K562 (cell line): ENCODE data around the gene ESRRB. TPM values are rescaled to one million over a fixed set of nuclear protein-coding genes. Genes with fewer than 3 reads are reported as not detected.

Experiments used
- ATAC-seq: fragments of 200-7000 bp; cut with Tn5 transposase; 3 replicates; pipeline ENCODE4 v1.9.1; 2020; ENCODE audit warnings: moderate library complexity
- BruUV-seq: library from RNA; stranded (reverse); fragments of 400-500 nt; replicated peaks from 2 replicates; lab custom pipeline; 2021; lab: Mats Ljungman, UMichigan
- CTCF ChIA-PET: fragments of 300-600 bp; formaldehyde crosslinking; extraction: SDS; loops from one replicate; lab custom pipeline; 2021; ENCODE audit warnings: low intra/inter-chr PET ratio; lab: Yijun Ruan, JAX
- POLR2A ChIA-PET: fragments of 300-600, 350-650 bp; sonication (Branson Sonifier 250); formaldehyde crosslinking; extraction: SDS; loops from one replicate; lab custom pipeline; 2021; ENCODE audit warnings: antibody characterized with exemption, inconsistent platforms; lab: Yijun Ruan, JAX
- DNase-seq, 4 experiments: peaks; one replicate each; pipeline versions ENCODE4 v3.0.0 to v3.0.0-alpha.2; 2011 to 2018; ENCODE audit warnings: low spot score in 3 of 4, mixed read lengths in 3 of 4; ENCODE audit errors: extremely low read depth in 1 of 4
- FAIRE-seq: peaks from 2 replicates; lab custom pipeline; 2011; peaks lifted over from hg19 to GRCh38; lab: Jason Lieb, UNC
- H2AFZ ChIP-seq: 2 replicates; pipeline ENCODE4 v1.6.0; 2011; ENCODE audit warnings: low read depth, low read length, control low read depth, inconsistent platforms
- H3K27ac ChIP-seq: fragments of 200-600 bp; 3 replicates; pipeline ENCODE4 v1.8.0; 2011; ENCODE audit warnings: low read depth, mild to moderate bottlenecking, control low read depth, inconsistent platforms, low read length, moderate library complexity, mixed read lengths; ENCODE audit errors: extremely low read depth
- H3K27me3 ChIP-seq, 2 experiments: fragments of 300-600 bp in 1 of 2; 2 replicates in 1 of 2; 3 replicates in 1 of 2; pipeline versions ENCODE4 v1.6.0 to v1.8.0; 2011; ENCODE audit warnings: inconsistent platforms in 2 of 2, low read length in 2 of 2, mild to moderate bottlenecking in 1 of 2, mixed read lengths in 1 of 2, moderate library complexity in 1 of 2; ENCODE audit not compliant: control insufficient read depth in 2 of 2, insufficient read depth in 2 of 2
- H3K36me3 ChIP-seq: fragments of 300-600 bp; 3 replicates; pipeline ENCODE4 v1.8.0; 2011; ENCODE audit warnings: mild to moderate bottlenecking, low read length, inconsistent platforms; ENCODE audit not compliant: control insufficient read depth, insufficient read depth
- H3K4me1 ChIP-seq, 2 experiments: fragments of 200-600 bp in 1 of 2; replicated peaks in 1 of 2; 2 replicates in 1 of 2; 3 replicates in 1 of 2; pipeline versions ENCODE4 v1.5.1 to v1.8.0; 2011; ENCODE audit warnings: inconsistent platforms in 2 of 2, low read length in 2 of 2, mild to moderate bottlenecking in 1 of 2, mixed read lengths in 1 of 2, moderate library complexity in 1 of 2; ENCODE audit not compliant: control insufficient read depth in 2 of 2, insufficient read depth in 2 of 2
- H3K4me2 ChIP-seq: 2 replicates; pipeline ENCODE4 v1.6.1; 2011; ENCODE audit warnings: low read length, control low read depth, inconsistent platforms, mixed read lengths; ENCODE audit not compliant: insufficient read depth
- H3K4me3 ChIP-seq: fragments of 200-600 bp; sonication (generic), shearing (Covaris generic); 2 replicates; pipeline ENCODE4 v1.5.1; 2016; ENCODE audit warnings: control low read depth, inconsistent platforms
- H3K79me2 ChIP-seq: fragments of 200-600 bp; 3 replicates; pipeline ENCODE4 v1.8.0; 2011; ENCODE audit warnings: low read length, inconsistent platforms; ENCODE audit not compliant: control insufficient read depth, insufficient read depth
- H3K9ac ChIP-seq, 2 experiments: 2 replicates each; pipeline versions ENCODE4 v1.6.0 to v1.6.1; 2011; ENCODE audit warnings: low read depth in 2 of 2, low read length in 2 of 2, control low read depth in 1 of 2, inconsistent platforms in 1 of 2, mild to moderate bottlenecking in 1 of 2, mixed read lengths in 1 of 2; ENCODE audit not compliant: insufficient read depth in 1 of 2
- H3K9me1 ChIP-seq: one replicate; pipeline ENCODE4 v1.6.0; 2011; ENCODE audit warnings: inconsistent platforms, mild to moderate bottlenecking, low read length, moderate library complexity; ENCODE audit not compliant: control insufficient read depth, insufficient read depth
- H3K9me3 ChIP-seq: replicated peaks from 2 replicates; pipeline ENCODE4 v1.5.1; 2011; ENCODE audit warnings: low read depth, low read length, inconsistent platforms; ENCODE audit not compliant: control insufficient read depth, insufficient read depth
- H4K20me1 ChIP-seq: replicated peaks from 2 replicates; pipeline ENCODE4 v1.6.1; 2011; ENCODE audit warnings: low read length, inconsistent platforms, mixed read lengths; ENCODE audit not compliant: control insufficient read depth, insufficient read depth
- DPF2 ChIP-seq: fragments of 450-650 bp; IDR thresholded peaks from 2 replicates; pipeline ENCODE4 v1.6.1; 2016
- HDGF ChIP-seq: fragments of 450-650 bp; IDR thresholded peaks from 2 replicates; pipeline ENCODE4 v1.6.1; 2016
- HLTF ChIP-seq: fragments of 450-650 bp; IDR thresholded peaks from 2 replicates; pipeline ENCODE4 v1.6.1; 2016
- HOXB6 ChIP-seq: fragments of 250-450 bp; sonication (Bioruptor Pico); IDR thresholded peaks from 2 replicates; pipeline ENCODE4 v1.5.1; 2022; ENCODE audit warnings: mild to moderate bottlenecking, borderline replicate concordance
- IRF2 ChIP-seq: sonication (generic); formaldehyde crosslinking; IDR thresholded peaks from 2 replicates; pipeline ENCODE4 v1.8.1; 2022; ENCODE audit warnings: mild to moderate bottlenecking, missing genetic modification reagents
- KDM1A ChIP-seq, 2 experiments: fragments of 450-650 bp; IDR thresholded peaks; 2 replicates each; pipeline ENCODE4 v1.6.1; 2016; ENCODE audit warnings: mild to moderate bottlenecking in 2 of 2
- MAFF ChIP-seq: IDR thresholded peaks from 2 replicates; pipeline ENCODE4 v1.6.1; 2012; ENCODE audit warnings: low read length, improper control_type of control experiment
- MBD2 ChIP-seq: sonication (generic); IDR thresholded peaks from 2 replicates; pipeline ENCODE4 v1.6.1; 2016; ENCODE audit warnings: low read depth, borderline replicate concordance
- NFE2 ChIP-seq: IDR thresholded peaks from 2 replicates; pipeline ENCODE4 v1.6.1; 2014; ENCODE audit warnings: antibody characterized with exemption, low read depth
- PHF21A ChIP-seq: fragments of 450-650 bp; IDR thresholded peaks from 2 replicates; pipeline ENCODE4 v1.6.1; 2017; ENCODE audit warnings: low read depth, borderline replicate concordance
- PHTF2 ChIP-seq: fragments of 250-450 bp; sonication (Bioruptor Pico); IDR thresholded peaks from 2 replicates; pipeline ENCODE4 v1.5.0; 2021; ENCODE audit warnings: mild to moderate bottlenecking
- POLR3A ChIP-seq: IDR thresholded peaks from 2 replicates; pipeline ENCODE4 v1.6.1; 2011; ENCODE audit warnings: borderline replicate concordance, mild to moderate bottlenecking, moderate library complexity; ENCODE audit not compliant: insufficient read length, insufficient read depth; ENCODE audit errors: extremely low read depth
- PTTG1 ChIP-seq: fragments of 450-650 bp; IDR thresholded peaks from 2 replicates; pipeline ENCODE4 v1.6.1; 2016; ENCODE audit warnings: low read depth, mild to moderate bottlenecking, missing genetic modification characterization, missing compliant biosample characterization
- SMAD3 ChIP-seq: fragments of 450-650 bp; formaldehyde crosslinking; conservative IDR thresholded peaks from 2 replicates; pipeline ENCODE4 v1.4.0; 2020; ENCODE audit warnings: mild to moderate bottlenecking
- SNRNP70 ChIP-seq: fragments of 200-400 bp; formaldehyde crosslinking; optimal IDR thresholded peaks from 2 replicates; pipeline ENCODE3; 2017; ENCODE audit warnings: low read depth, low read length
- ZNF717 ChIP-seq: fragments of 250-450 bp; sonication (Bioruptor Pico); IDR thresholded peaks from 2 replicates; pipeline ENCODE4 v1.5.0; 2021
- WGBS: fragments of 100-300 bp; shearing (Covaris generic); methylation state at CpG from one replicate; pipeline ENCODE4 v1.1.6; 2016; ENCODE audit warnings: low coverage, mixed read lengths; ENCODE audit not compliant: insufficient coverage; ENCODE audit errors: missing lambda C conversion rate; 5-methylcytosine and 5-hydroxymethylcytosine counted together
- in situ Hi-C: fragments of 300-500 bp; cut with MboI; formaldehyde crosslinking; loops from 4 replicates; pipeline ENCODE4 v1.15.0; 2018; ENCODE audit warnings: inconsistent platforms, mixed read lengths
- intact Hi-C: fragments of 100-400 bp; cut with micrococcal nuclease; formaldehyde crosslinking; loops from 2 replicates; pipeline ENCODE4 v1.14.2; 2022
- polyA plus RNA-seq, 8 experiments: library from polyadenylated mRNA; depleted of rRNA in 4 of 8; stranded (reverse) in 5 of 8; unstranded in 3 of 8; fragments of >200 nt; fragmentation: Nextera tagmentation in 2 of 8; fragmentation: Illumina TruSeq in 1 of 8; extraction: Ambion mirVana in 2 of 8; extraction: Trizol in 1 of 8; gene quantifications; 2 replicates each; pipeline versions ENCODE4 v1.2.1 to v1.2.3, GENCODE V29; 2011 to 2014; ENCODE audit warnings: inconsistent platforms in 1 of 8, missing spikeins in 1 of 8
- total RNA-seq, 7 experiments: library from RNA; depleted of rRNA in 6 of 7; stranded (reverse); fragments of >200 nt in 6 of 7; fragmentation: Illumina TruSeq in 2 of 7; extraction: Trizol in 2 of 7; gene quantifications; 2 replicates each; pipeline versions ENCODE4 v1.2.1 to v1.2.3, GENCODE V29; 2011 to 2021; ENCODE audit warnings: low replicate concordance in 1 of 7
- TF ChIP-seq, protein P1 (sequence below): fragments of 450-650 bp; IDR thresholded peaks from 2 replicates; pipeline ENCODE4 v1.6.1; 2014; ENCODE audit warnings: low read depth, mild to moderate bottlenecking, moderate library complexity, borderline replicate concordance
- TF ChIP-seq, protein P2 (sequence below): fragments of 450-650 bp; formaldehyde crosslinking; IDR thresholded peaks from 2 replicates; pipeline ENCODE4 v1.4.0; 2022; ENCODE audit warnings: mild to moderate bottlenecking, moderate library complexity
- TF ChIP-seq, protein P3 (sequence below): fragments of 450-650 bp; formaldehyde crosslinking; IDR thresholded peaks from 2 replicates; pipeline ENCODE4 v1.4.0; 2020; ENCODE audit warnings: mild to moderate bottlenecking, moderate library complexity

Gene ESRRB
- total and polyA plus RNA-seq, 9 of the 15 experiments (the other 6 are each of a cell fraction or from before 2014, with no cell fraction given): 3.2 to 24.7 (median 14.5) TPM

- no peak for TF ChIP-seq PTTG1 (tag)
- no peak for TF ChIP-seq PHTF2
- TF ChIP-seq HOXB6: no peak
- TF ChIP-seq, protein P1, sequence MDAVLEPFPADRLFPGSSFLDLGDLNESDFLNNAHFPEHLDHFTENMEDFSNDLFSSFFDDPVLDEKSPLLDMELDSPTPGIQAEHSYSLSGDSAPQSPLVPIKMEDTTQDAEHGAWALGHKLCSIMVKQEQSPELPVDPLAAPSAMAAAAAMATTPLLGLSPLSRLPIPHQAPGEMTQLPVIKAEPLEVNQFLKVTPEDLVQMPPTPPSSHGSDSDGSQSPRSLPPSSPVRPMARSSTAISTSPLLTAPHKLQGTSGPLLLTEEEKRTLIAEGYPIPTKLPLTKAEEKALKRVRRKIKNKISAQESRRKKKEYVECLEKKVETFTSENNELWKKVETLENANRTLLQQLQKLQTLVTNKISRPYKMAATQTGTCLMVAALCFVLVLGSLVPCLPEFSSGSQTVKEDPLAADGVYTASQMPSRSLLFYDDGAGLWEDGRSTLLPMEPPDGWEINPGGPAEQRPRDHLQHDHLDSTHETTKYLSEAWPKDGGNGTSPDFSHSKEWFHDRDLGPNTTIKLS: no peak
- TF ChIP-seq PHF21A: no peak
- no peak for TF ChIP-seq MAFF
- TF ChIP-seq DPF2: no peak
- TF ChIP-seq IRF2 (CRISPR knock-in tag): no peak
- no peak for TF ChIP-seq HDGF
- no peak for TF ChIP-seq POLR3A
Observed at GRCh38 chr14:76382495-76382832, 6.5 kb downstream of the ESRRB start (continued).

- no peaks in the 10 kb centered on the region for H3K9me1 ChIP-seq
- DNase-seq: no peak
- peaks cover 11% of the 10 kb centered on the region for H4K20me1 ChIP-seq
- POLR2A ChIA-PET: no interaction called here
- intact Hi-C loops: loop anchor here (5.0 to 10.0 kb wide), 2 partner anchors 283 to 681 kb away; no protein-coding TSS in a partner anchor
- no peaks in the 10 kb centered on the region for H3K27me3 ChIP-seq
- no peaks in the 10 kb centered on the region for H3K9me3 ChIP-seq
- H3K79me2 ChIP-seq: no peaks in the 10 kb centered on the region
- H2AFZ ChIP-seq: no peak overlapping the region
- H3K4me3 ChIP-seq: no peak overlapping the region
- no TSS peak for BruUV-seq
- no peaks in the 10 kb centered on the region; the same call in 2 of the 3 replicates for H3K36me3 ChIP-seq
- WGBS: 74% methylated on average over 4 of the region's 4 CpGs
- H3K4me2 ChIP-seq: no peak overlapping the region
- no peaks in the 10 kb centered on the region; a peak in 1 of 5 replicates for H3K4me1 ChIP-seq
- H3K27ac ChIP-seq: no peak overlapping the region
- no peak for ATAC-seq
- CTCF ChIA-PET: no interaction called here
- H3K9ac ChIP-seq: no peak overlapping the region
- in situ Hi-C loops: loop anchor here (25.0 kb wide), 1 partner anchor 673 kb away; no protein-coding TSS in a partner anchor
- TF ChIP-seq, protein P2, sequence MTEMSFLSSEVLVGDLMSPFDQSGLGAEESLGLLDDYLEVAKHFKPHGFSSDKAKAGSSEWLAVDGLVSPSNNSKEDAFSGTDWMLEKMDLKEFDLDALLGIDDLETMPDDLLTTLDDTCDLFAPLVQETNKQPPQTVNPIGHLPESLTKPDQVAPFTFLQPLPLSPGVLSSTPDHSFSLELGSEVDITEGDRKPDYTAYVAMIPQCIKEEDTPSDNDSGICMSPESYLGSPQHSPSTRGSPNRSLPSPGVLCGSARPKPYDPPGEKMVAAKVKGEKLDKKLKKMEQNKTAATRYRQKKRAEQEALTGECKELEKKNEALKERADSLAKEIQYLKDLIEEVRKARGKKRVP: no peak
- TF ChIP-seq SMAD3 (CRISPR knock-in tag) (no peak), MBD2 (no peak), NFE2 (no peak), KDM1A (IDR thresholded peaks at IDR 0.05) (no peak), SNRNP70 (no peak), HLTF (no peak), ZNF717 (no peak)
- TF ChIP-seq, protein P3, sequence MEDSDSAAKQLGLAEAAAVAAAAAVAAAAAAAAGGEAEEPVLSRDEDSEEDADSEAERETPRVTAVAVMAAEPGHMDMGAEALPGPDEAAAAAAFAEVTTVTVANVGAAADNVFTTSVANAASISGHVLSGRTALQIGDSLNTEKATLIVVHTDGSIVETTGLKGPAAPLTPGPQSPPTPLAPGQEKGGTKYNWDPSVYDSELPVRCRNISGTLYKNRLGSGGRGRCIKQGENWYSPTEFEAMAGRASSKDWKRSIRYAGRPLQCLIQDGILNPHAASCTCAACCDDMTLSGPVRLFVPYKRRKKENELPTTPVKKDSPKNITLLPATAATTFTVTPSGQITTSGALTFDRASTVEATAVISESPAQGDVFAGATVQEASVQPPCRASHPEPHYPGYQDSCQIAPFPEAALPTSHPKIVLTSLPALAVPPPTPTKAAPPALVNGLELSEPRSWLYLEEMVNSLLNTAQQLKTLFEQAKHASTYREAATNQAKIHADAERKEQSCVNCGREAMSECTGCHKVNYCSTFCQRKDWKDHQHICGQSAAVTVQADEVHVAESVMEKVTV: no peak
- no peak for FAIRE-seq
Observed at GRCh38 chr14:76385435-76385834, 9.5 kb downstream of the ESRRB start.
